Stimulated activated CD4-positive, alpha-beta T cell treated with anti-CD3 and anti-CD28 coated beads, TNF-alpha, amount 100 ng/mL, for 24 hours (primary cell): ENCODE measurements around the gene SPATS2L.

Source experiments
- DNase-seq, 3 experiments: peaks; one replicate each; pipeline ENCODE4 v3.0.0-alpha.2; 2020; ENCODE audit warnings: low read depth in 3 of 3

The SPATS2L gene

DNA sequence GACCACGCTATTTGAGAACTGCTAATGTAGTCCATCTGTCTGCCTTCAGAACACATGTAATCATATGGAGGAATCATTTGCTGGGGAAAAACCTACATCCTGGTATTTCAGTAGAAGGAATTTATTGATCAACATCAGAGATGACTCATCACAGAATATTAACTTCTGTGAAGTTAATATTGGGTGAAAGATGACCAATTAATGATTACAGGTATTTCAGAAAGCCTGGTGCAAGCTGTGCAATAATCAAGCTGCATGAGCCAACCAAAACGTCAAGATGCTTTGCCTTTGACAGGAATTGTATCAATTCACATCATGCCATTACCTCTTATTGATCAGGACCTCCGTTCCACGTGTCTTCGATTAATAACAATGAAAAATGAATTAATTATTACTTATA, 9.4 kb upstream of the SPATS2L start:
- DNase-seq, result no peak

DNA sequence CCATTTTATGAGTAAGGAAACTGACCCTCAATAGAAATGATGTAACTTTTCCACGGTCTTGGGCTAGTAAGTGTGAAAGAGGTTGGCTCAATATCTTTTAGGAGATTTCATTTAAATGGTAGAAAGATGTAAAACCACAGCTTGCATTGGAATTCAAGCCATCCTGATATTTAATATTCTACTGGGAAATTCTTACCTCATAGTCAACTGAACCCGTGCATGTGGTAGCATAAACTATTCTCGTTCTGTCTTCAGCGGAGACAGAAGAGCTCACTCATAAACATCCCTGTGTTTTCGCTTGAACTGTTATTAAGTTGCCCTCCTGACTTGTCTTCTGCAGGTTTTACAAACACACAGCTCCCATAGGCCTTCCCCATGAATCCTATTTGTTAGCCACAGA, 8.5 kb upstream of the SPATS2L start:
- DNase-seq, result no peak

DNA sequence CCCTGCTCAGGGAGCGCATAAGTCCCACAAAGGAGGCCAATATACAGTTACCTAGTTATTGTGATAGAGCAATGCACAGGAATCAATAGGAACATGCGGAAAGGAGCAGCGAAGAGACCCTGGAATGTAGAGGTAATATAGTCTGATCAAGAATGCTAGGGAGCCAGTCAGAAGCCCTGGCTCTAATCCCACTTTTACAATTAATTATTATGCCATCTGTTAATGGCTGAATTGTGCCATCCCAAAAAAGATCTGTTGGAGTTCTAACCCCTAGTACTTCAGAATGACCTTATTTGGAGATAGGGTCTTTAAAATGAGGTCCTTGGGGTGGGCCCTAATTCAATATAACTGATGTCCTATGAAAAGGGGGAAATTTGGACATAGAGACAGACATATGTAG, 7.7 kb upstream of the SPATS2L start:
- DNase-seq, result no peak

DNA sequence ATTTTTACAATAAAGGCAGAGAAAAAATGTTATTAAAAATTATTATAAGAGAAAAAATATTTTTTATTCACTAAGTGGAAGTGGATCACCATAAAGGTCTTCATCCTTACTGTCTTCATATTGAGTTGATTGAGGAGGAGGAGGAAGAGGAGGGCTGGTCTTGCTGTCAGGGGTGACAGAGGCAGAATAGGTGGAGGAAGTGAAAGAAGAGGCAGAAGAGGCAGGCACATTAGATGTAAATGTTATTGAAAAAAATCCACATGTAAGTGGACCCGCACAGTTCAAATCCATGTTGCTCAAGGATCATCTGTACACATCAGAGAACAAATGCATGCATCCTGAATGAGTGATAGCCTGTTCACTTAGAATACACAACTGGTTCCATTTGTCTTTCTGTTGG, 6.4 kb upstream of the SPATS2L start:
- no peak for DNase-seq

DNA sequence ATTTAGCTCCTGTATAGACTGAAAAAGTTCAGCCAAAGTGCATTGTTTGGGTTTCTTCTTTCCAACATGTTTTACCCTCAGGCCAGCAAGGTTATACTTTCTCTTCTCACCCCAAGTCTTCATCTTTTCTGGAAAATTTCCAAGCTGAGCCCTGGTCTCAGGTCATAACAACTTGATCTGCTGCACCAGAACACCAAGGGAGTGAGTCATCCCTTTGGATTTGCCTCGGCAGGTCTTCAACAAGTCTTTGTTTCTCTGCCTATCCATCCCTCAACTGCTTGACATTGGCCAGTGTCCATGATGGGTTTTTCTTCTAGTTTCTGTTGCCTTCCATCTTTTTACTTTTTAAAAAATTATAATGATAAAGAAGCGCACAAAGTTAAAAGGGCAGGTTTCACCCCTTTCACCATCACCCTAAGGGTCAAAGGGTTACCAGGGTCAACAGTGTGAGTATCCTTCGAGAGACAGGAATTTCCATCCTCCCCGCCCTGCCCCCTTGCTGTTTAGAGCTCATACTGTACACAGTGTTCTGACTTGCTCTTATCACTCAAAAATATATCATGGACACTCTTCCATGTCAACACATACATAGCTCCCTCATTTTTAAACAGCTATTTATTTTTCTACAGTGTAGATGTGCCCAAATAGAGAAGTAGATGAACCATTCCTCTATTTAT, 5.7 kb upstream of the SPATS2L start:
- DNase-seq, result no peak

DNA sequence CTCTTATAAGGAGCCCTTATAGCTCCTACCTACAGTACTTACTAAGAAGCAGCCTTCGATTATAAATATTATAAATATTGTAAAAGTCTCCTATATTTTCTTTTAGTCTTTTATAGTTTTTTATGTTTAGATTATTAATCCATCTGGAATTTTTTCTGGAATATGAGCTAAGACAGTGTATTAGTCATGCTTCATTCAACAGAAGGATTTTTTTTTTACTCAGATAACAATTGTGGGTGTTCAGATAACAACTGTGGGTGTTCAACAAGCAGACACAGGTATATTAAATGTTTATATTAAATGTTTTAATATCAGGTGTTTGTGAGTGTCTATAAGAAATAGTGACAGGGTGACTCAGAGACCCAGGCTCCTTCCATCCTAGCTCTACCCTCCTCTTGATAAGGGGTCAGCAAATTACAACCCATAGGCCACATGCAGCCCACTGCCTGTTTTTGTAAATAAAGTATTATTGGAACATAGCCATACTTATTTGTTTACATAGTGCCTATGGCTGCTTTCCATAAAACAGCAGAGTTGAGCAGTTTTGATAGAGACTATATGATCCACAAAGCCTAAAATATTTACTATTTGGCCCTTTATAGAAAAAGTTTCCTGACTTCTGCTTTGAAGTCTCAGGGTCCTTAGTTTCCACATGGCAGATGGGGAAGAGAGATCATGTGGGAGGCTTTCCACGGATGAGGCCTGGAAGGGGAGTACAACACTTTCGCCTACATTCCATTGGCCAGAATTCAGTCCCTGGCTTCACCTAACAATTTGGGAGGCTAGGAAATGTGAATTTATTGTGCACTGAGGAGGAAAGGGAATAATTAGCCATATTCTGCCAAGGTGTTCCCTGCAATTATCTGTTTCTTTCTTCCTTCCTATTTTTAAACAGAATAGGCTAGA, 4.3 kb upstream of the SPATS2L start:
- DNase-seq, result no peak

DNA sequence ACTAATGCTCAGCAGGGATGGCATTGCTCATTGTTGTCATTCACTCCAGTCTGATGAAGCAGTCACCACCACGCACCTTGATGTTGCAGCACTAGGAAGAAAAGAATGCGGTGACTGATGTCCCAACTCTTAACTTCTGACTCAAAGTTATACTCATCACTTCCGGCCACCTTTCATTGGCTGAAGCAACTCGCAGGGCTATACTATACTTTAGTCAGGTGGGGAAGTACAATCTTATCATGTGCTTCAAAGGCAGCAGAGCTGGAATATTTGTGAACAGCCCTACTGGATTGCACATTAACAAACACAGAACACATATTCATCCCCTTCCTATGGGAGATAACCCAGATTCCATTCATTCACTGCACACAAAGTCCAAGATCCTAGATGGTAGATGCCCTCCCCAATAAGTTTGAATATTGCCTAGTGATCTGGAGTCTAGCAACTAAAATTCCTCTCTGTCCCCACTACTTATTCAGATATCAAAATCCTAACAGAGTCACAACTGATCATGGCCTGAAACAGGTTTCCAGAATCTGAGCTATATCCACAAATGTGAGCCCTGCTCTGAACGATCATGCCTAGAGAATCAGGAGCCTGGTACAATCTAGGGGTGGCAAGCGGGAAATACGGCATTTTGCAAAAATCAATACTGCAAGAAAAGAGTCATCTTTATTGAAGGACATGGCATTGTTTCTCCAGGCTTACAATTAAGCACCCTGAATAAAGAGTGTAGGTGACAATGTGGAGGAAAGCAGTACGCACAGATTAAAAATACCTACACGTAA, 3.4 kb upstream of the SPATS2L start:
- no peak for DNase-seq

DNA sequence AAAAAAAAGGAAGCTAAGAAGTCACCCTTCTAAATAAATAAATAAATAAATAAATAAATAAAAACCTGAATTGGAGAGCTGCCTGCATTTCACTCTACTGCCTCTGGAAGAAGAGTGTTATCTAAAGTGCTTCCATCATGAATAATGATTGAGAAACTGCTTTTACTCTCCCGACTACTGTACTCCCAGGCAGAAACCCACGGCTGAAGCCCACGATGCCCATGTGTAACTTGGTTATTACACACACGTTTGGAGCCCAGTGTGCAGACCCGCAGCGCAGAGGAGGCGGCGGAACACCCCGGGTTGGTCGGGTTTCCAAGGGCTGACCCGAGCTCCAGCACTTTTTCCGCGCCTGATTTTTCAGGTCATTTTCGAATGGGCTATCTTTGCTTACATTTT, 697 bp upstream of the SPATS2L start:
- DNase-seq, result no peak

DNA sequence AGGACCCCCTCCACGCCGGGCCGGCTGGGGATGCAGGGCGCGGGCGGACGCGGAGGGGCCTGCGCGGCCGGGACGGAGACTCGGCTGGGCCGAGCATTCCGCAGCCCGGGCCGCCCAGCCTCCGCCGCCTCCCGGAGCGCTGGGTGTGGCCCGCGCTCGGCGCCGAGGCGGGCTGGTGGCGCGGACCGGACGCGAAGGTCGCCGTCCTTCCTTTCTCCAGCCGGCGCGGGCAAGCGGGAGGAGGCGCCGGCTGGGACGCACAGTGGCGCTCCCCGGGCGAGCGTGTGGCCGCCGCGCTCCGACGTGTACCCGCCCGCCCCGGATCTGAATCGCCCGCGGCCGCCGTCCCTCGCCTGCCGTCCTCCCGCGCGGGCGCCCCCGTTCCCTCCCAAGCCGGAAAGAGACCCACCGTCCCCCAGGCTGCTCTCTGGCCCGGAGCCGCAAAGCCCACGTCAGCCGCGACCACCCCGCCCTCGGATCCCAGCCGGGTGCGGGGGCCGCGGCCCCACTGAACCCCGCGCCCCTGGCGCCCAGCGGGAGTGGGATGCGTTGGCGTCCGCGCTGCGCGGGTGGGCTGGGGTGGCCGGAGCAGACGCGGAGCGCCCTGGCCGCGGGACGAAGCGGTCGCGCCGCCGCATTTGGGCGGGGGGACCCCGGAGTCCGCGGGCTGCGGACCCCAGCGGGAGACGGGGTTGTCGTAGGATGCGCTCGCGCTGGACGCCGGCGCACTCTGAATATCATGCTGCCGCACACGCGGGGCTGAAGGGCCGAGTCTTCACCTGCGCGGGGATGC, 634 bp downstream of the SPATS2L start:
- peak in 1 of 3 experiments; percentile 22 for DNase-seq

DNA sequence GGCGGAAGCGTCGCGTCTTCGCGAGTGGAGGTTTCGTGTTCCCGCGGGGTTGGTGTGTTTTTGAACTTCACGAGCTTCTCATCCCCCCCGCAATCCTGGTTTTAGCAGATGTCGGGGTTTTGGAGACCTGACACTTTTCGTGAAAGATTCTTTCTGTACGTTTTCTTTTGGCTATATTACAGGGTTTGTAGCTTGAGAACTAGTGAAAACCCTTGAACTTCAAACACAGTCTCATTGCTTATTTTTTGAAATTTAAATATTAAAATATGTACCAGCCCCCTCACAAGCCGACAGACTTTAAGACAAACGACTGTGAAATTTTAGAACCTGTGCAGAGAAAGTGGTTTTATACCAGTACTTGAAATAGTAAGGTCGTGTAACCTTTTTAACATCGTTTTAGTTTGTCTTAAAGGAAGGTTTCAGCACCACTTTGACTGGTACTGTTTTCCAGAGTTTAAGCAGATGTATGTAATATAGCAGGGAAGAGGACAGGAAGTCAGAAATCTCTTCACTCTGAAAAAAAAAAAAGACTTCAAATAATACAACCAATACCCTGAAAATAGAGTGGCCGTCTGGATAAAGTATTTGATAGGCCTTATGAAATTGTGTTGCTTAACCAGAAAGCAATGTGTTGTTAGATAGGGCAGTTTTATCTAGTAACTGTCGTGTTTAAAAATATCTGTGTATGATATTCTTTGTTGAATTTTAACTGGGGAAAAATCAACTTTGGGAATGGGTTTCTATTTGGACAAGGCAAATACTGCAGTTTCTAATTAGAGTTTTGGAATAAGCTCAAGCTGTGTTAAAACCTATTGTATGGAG, 1.4 kb downstream of the SPATS2L start:
- DNase-seq, result no peak

DNA sequence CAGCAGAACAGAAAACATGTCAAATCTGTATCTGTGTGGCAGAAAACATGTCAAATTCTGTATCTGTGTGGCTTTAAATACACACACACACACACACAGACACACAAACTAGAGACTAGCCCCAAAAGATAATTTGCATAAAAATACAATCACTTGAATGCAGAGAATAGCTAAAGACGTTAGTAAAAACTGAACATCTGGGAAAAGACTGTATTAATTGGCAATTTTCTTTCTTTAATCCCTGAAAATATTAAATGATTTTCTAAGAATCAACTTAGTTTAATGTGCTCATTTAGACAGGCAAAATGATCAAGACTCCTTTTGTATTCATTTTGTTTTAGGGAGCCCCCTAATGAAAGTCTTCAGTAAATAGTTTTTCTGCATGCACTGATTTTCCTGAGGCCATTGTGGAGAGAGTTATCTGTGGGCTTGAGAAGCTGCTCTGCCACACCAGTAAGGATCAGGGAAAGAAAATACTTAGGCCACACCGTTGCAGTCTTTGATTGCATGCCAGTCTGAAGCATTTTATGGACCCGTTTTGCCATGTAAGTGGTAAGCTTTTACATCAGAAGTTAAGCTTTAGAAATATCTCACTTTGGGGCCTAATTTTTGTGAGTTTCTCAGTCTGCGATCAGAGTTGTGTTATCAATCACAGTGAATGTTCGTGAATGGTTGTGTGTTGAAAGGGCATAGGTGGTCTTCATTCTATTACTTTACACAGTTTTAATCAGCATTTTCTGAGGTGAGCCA, 2.2 kb downstream of the SPATS2L start:
- no peak for DNase-seq

DNA sequence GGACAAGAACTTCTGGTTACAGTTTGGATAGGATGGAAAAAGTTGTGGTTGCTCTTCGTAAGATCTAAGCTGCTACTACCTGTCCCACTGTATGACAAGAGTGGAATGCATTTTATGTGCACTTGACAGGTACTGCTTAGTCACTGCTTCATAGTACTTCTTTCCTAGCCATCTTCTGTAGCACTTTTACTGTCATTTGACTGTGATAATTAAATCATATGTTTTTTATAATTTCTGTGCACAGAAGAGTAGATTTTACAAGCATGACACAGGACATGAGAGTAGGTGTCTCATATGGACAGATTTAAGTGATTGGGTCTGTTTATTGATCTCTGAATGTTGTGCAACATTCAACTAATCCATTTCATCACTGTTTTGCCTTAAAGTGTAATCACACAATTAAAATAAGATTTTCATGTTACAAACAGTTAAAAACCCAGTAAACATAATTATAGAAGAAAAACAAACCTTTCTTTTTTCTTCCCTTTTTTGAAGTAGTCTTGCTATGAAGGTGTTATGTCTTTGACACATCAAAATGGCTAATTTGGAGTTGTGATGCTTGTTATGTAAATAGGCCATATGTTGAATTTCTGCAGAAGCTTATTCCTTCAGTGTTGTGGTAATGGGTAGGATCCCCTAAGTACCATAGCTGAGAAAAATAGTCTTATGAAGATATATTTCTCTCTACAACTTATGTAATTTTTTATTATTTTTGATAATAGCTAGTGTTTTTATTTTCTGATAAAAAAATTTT, 3.0 kb downstream of the SPATS2L start:
- DNase-seq, result no peak

DNA sequence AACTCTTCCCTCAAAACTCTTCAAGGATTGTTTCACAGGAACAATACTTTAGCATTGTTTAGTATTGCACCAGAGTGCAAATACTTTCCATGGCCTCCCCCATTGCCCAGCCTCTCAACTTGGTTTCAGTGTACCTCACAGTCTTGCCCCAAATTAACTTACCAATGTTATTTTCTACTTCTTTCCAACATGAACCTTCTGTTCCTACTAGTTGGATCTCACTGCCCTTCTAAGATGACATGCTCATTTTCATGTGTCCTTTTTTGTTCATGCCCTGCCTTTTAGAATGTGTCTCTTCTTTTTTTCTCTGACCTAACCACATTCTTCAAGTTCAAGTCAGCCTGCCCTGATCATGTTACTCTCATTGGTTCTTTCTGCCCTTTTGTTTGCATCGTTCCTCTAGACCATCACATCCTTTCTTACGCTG, 4.1 kb downstream of the SPATS2L start:
- DNase-seq, result no peak

DNA sequence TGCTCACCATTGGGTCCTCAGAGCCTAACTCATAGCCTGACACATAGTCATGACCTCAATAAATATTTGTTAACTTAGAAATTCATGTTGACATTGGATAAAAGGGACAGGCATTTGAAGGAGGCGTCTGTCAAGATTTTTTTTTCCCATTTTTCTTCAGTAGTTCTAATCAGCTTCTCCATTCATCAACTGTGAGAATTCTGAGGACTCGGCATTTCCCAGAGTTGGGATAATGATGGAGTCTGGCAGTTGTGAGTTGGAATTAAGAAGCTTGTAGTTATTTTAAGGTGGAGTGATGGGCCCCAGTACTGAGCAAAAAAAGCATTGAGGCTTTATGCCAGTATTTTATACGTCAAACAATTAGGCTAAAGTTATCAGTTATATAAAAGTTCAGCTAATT, 4.6 kb downstream of the SPATS2L start:
- no peak for DNase-seq

DNA sequence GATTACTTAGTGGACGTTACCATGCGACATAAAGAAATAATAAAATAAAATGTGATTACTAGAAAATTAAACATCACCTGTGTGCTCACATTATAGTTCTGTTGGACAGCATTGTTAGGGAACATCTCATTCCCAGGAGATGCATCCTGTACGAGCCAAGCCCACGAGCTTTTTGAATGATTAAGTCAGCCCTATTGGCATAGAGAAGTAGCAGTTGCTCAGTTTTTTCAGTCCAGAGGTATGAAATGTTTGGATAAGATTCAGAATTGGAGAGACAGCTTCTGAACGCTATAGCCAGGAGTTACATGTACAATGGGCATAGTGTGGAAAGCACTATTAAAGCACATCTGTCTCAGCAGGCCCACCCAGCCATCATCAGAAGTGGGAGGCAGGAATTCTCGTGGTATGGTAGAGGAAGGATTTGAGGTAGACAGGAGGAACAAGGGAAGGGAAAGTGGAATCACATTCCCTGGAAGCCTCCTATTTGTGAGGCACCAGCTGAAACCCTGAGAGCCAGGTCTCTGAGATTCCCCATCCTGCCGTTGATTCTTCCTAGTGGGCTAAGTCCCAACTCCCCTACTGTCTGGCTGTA, 8.6 kb downstream of the SPATS2L start:
- DNase-seq, result no peak

DNA sequence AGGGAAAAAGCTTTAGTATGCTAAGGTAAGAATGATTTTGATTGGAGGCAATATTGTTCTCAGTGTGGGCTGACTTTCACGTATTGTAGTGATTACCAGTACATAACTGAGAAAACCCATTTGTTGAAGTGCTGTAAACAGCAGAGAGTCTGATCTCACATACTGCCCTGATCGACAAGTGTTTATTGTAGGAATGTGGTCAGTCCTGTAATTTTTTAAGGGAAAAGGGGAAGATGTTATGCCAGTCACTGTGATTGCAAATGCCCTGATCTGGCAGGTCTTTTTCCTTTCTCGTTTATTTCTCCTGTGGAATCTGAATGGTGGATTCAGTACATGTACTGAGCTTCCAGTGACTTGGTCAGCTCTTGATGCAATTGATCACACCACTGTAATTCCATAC, 11.5 kb downstream of the SPATS2L start:
- no peak for DNase-seq

DNA sequence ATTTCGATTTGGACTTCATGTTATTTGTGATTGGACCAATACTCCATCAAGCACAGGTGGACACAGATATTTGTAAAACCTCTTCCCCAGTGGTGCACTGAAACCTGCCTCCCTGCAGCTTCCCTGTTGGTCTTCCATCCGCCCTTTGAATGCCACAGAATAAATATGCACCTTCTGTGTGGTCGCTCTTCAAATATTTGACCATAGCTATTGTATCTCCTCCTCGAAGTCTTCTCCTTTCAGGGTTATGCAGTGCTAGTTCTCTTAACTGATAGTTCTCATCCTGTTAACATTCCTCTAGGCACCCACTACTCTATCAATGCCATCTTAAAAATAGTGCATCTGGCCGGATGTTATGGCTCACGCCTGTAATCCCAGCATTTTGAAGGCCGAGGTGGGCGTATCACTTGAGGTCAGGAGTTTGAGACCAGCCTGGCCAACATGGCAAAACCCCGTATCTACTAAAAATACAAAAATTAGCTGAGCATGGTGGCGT, 12.5 kb downstream of the SPATS2L start:
- DNase-seq, result no peak

DNA sequence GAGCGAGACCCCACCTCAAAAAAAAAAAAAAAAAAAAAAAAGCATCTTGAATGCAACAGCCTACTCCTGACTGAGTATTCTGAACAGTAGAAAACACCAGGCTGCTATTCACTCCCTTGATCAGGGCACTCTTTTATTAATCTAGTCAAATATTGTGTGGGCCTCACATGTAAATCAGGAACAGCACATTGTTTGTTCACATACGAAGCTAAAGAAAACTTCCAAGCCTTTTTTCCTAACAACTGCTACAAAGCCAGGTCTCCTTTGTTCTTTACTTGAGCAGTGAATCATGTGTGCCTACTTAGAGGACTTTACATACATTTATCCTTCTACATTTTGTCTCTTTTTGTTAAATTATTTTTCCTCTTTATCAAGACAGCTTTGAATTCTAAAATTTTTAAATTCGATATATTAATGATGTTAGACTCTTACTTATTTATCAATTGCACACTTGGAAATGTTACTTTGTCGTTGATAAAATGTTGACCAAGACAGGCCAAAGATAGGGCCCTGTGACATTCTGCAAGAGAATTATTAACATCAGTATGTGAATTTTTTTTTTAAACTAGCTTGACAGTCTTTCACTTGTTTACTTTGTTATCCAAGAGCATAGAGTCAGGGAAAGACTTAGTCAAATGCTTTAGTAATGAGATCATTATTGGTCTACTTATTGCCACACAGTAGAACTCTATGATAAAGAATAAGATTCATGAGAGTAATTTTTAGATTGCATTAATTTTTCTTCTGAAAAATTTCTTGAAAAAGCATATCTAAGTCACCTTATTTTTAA, 13.2 kb downstream of the SPATS2L start:
- DNase-seq, result no peak
